ENCODE measurements around the gene STUM. TPM values are rescaled to one million over a fixed set of nuclear protein-coding genes. Genes with fewer than 3 reads are reported as not detected.

STUM gene
- total and polyA plus RNA-seq, 2 experiments from 2014 or later = 0.23 to 1.3 TPM

DNA sequence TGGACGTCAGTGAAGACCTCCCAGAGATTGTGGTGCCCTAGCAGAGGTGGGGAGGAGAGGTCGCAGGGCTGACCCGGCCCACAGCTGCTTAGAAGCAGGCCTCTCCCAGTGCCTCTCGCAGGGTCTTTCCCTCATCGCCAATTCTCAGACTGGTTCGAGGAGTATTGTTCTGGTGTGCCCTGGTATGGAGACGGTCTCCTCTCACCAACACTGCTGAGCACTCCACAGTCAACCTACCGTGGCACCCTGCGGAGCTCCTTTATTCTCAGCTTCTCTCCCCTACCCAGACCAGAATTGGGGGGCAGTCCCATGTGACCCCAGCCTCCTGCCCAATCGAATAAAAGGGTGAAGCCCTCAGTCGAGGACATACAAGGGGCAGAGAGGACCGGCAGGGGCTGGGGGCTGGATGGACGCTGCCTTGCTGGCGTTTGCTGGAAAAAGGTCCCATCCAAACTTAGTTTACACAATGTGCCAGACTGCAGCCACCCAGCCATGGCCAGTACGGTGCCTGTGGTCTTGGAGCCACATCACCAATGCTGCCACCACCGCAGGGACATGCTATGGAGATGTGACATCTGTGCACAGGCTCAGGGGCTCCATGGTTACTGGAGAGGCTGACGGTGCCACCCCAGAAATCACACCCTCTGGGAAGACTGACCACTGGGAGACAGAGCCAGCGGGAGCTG is 80.8 kb downstream of the STUM start:
- no peak overlapping the region for H3K4me3 Mint-ChIP-seq
- no peak overlapping the region for H3K4me3 ChIP-seq
- no peak overlapping the region for H2AFZ ChIP-seq
- peaks cover 5% of the 10 kb centered on the region; the same call in 1 of the 3 replicates for H3K4me1 Mint-ChIP-seq
- H3K27ac Mint-ChIP-seq = no peak overlapping the region
- H3K79me2 ChIP-seq (replicated peaks; ENCODE audit: insufficient read depth) = no peaks in the 10 kb centered on the region
- H3K9me3 Mint-ChIP-seq = peaks cover 10% of the 10 kb centered on the region; the same call in 2 of the 3 replicates
- DNase-seq (ENCODE audit: low spot score) (no peak), ATAC-seq (no peak)
- H4K20me1 ChIP-seq (replicated peaks; ENCODE audit: insufficient read depth) = no peaks in the 10 kb centered on the region
- peaks cover 18% of the 10 kb centered on the region for H3K27me3 Mint-ChIP-seq (ENCODE audit: insufficient read depth, low read depth, poor library complexity)
- H3K9me2 ChIP-seq (ENCODE audit: insufficient read depth) = no peaks in the 10 kb centered on the region
- no peaks in the 10 kb centered on the region for H3K4me1 ChIP-seq (ENCODE audit: insufficient read depth)
- no peak overlapping the region for H3K4me2 ChIP-seq
- H3K27ac ChIP-seq (ENCODE audit: low read depth) = no peak overlapping the region
- no peaks in the 10 kb centered on the region for H3K36me3 ChIP-seq (ENCODE audit: insufficient read depth)
- peaks cover 4% of the 10 kb centered on the region; the same call in 1 of the 3 replicates for H3K36me3 Mint-ChIP-seq (ENCODE audit: low read depth)
- 0 out of 2 replicates have a peak, but pooled peaks cover under 1% of the 10 kb centered on the region for H3F3A ChIP-seq (replicated peaks; ENCODE audit: low read depth)
- TF ChIP-seq EZH2phosphoT487 (IDR thresholded peaks at IDR 0.05; ENCODE audit: unreplicated experiment) (no peak), ZNF114 (CRISPR knock-in tag; IDR thresholded peaks at IDR 0.05) (no peak), EZH2 (IDR thresholded peaks at IDR 0.05; ENCODE audit: low read depth, unreplicated experiment) (no peak), POLR2AphosphoS5 (IDR thresholded peaks at IDR 0.05; ENCODE audit: low read depth) (no peak), NANOG (IDR thresholded peaks at IDR 0.05; ENCODE audit: borderline replicate concordance) (no peak), CREB1 (CRISPR knock-in tag; IDR thresholded peaks at IDR 0.05; ENCODE audit: low read depth) (no peak), JUNB (IDR thresholded peaks at IDR 0.05; ENCODE audit: unreplicated experiment) (no peak), STAT1 (IDR thresholded peaks at IDR 0.05; ENCODE audit: unreplicated experiment) (no peak), ZNF331 (CRISPR knock-in tag; IDR thresholded peaks at IDR 0.05; ENCODE audit: low read depth) (no peak)
- TF ChIP-seq, protein P1, sequence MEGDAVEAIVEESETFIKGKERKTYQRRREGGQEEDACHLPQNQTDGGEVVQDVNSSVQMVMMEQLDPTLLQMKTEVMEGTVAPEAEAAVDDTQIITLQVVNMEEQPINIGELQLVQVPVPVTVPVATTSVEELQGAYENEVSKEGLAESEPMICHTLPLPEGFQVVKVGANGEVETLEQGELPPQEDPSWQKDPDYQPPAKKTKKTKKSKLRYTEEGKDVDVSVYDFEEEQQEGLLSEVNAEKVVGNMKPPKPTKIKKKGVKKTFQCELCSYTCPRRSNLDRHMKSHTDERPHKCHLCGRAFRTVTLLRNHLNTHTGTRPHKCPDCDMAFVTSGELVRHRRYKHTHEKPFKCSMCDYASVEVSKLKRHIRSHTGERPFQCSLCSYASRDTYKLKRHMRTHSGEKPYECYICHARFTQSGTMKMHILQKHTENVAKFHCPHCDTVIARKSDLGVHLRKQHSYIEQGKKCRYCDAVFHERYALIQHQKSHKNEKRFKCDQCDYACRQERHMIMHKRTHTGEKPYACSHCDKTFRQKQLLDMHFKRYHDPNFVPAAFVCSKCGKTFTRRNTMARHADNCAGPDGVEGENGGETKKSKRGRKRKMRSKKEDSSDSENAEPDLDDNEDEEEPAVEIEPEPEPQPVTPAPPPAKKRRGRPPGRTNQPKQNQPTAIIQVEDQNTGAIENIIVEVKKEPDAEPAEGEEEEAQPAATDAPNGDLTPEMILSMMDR (conservative IDR thresholded peaks at IDR 0.05; ENCODE audit: low read depth in 2 of 2) = no peak
- TF ChIP-seq, protein P2, sequence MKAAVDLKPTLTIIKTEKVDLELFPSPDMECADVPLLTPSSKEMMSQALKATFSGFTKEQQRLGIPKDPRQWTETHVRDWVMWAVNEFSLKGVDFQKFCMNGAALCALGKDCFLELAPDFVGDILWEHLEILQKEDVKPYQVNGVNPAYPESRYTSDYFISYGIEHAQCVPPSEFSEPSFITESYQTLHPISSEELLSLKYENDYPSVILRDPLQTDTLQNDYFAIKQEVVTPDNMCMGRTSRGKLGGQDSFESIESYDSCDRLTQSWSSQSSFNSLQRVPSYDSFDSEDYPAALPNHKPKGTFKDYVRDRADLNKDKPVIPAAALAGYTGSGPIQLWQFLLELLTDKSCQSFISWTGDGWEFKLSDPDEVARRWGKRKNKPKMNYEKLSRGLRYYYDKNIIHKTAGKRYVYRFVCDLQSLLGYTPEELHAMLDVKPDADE (IDR thresholded peaks at IDR 0.05) = no peak
- TF ChIP-seq, protein P3, sequence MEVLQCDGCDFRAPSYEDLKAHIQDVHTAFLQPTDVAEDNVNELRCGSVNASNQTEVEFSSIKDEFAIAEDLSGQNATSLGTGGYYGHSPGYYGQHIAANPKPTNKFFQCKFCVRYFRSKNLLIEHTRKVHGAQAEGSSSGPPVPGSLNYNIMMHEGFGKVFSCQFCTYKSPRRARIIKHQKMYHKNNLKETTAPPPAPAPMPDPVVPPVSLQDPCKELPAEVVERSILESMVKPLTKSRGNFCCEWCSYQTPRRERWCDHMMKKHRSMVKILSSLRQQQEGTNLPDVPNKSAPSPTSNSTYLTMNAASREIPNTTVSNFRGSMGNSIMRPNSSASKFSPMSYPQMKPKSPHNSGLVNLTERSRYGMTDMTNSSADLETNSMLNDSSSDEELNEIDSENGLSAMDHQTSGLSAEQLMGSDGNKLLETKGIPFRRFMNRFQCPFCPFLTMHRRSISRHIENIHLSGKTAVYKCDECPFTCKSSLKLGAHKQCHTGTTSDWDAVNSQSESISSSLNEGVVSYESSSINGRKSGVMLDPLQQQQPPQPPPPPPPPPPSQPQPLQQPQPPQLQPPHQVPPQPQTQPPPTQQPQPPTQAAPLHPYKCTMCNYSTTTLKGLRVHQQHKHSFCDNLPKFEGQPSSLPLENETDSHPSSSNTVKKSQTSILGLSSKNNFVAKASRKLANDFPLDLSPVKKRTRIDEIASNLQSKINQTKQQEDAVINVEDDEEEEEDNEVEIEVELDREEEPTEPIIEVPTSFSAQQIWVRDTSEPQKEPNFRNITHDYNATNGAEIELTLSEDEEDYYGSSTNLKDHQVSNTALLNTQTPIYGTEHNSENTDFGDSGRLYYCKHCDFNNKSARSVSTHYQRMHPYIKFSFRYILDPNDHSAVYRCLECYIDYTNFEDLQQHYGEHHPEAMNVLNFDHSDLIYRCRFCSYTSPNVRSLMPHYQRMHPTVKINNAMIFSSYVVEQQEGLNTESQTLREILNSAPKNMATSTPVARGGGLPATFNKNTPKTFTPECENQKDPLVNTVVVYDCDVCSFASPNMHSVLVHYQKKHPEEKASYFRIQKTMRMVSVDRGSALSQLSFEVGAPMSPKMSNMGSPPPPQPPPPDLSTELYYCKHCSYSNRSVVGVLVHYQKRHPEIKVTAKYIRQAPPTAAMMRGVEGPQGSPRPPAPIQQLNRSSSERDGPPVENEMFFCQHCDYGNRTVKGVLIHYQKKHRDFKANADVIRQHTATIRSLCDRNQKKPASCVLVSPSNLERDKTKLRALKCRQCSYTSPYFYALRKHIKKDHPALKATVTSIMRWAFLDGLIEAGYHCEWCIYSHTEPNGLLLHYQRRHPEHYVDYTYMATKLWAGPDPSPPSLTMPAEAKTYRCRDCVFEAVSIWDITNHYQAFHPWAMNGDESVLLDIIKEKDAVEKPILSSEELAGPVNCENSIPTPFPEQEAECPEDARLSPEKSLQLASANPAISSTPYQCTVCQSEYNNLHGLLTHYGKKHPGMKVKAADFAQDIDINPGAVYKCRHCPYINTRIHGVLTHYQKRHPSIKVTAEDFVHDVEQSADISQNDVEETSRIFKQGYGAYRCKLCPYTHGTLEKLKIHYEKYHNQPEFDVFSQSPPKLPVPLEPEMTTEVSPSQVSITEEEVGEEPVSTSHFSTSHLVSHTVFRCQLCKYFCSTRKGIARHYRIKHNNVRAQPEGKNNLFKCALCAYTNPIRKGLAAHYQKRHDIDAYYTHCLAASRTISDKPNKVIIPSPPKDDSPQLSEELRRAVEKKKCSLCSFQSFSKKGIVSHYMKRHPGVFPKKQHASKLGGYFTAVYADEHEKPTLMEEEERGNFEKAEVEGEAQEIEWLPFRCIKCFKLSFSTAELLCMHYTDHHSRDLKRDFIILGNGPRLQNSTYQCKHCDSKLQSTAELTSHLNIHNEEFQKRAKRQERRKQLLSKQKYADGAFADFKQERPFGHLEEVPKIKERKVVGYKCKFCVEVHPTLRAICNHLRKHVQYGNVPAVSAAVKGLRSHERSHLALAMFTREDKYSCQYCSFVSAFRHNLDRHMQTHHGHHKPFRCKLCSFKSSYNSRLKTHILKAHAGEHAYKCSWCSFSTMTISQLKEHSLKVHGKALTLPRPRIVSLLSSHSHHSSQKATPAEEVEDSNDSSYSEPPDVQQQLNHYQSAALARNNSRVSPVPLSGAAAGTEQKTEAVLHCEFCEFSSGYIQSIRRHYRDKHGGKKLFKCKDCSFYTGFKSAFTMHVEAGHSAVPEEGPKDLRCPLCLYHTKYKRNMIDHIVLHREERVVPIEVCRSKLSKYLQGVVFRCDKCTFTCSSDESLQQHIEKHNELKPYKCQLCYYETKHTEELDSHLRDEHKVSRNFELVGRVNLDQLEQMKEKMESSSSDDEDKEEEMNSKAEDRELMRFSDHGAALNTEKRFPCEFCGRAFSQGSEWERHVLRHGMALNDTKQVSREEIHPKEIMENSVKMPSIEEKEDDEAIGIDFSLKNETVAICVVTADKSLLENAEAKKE (CRISPR knock-in tag; IDR thresholded peaks at IDR 0.05) = no peak
- TF ChIP-seq, protein P4, sequence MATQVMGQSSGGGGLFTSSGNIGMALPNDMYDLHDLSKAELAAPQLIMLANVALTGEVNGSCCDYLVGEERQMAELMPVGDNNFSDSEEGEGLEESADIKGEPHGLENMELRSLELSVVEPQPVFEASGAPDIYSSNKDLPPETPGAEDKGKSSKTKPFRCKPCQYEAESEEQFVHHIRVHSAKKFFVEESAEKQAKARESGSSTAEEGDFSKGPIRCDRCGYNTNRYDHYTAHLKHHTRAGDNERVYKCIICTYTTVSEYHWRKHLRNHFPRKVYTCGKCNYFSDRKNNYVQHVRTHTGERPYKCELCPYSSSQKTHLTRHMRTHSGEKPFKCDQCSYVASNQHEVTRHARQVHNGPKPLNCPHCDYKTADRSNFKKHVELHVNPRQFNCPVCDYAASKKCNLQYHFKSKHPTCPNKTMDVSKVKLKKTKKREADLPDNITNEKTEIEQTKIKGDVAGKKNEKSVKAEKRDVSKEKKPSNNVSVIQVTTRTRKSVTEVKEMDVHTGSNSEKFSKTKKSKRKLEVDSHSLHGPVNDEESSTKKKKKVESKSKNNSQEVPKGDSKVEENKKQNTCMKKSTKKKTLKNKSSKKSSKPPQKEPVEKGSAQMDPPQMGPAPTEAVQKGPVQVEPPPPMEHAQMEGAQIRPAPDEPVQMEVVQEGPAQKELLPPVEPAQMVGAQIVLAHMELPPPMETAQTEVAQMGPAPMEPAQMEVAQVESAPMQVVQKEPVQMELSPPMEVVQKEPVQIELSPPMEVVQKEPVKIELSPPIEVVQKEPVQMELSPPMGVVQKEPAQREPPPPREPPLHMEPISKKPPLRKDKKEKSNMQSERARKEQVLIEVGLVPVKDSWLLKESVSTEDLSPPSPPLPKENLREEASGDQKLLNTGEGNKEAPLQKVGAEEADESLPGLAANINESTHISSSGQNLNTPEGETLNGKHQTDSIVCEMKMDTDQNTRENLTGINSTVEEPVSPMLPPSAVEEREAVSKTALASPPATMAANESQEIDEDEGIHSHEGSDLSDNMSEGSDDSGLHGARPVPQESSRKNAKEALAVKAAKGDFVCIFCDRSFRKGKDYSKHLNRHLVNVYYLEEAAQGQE (IDR thresholded peaks at IDR 0.05; ENCODE audit: unreplicated experiment) = no peak
- peaks cover 13% of the 10 kb centered on the region for H3K27me3 ChIP-seq (ENCODE audit: insufficient read depth)
